Loucy (cell line): ENCODE measurements around the gene NOL4L.

Experiments
- H2AFZ ChIP-seq: fragments of 200-600 bp; sonication (generic); 2 replicates; pipeline ENCODE4 v1.6.0; 2016; ENCODE audit warnings: antibody characterized with exemption, mild to moderate bottlenecking, low read length, moderate library complexity
- H3F3A ChIP-seq: fragments of 200-600 bp; 2 replicates; pipeline ENCODE4 v1.6.0; 2016; ENCODE audit warnings: antibody characterized with exemption, low read depth, mild to moderate bottlenecking
- H3K27me3 ChIP-seq: fragments of 200-600 bp; sonication (generic); 2 replicates; pipeline ENCODE4 v1.6.1; 2014; ENCODE audit warnings: low read length, mild to moderate bottlenecking; ENCODE audit not compliant: insufficient read depth, poor library complexity, severe bottlenecking
- H3K36me3 ChIP-seq: fragments of 200-600 bp; sonication (generic); 2 replicates; pipeline ENCODE4 v1.6.1; 2016; ENCODE audit warnings: low read length; ENCODE audit not compliant: insufficient read depth
- H3K4me1 ChIP-seq: fragments of 200-600 bp; sonication (generic); 2 replicates; pipeline ENCODE4 v1.5.1; 2014; ENCODE audit warnings: low read length, mild to moderate bottlenecking; ENCODE audit not compliant: insufficient read depth, poor library complexity, severe bottlenecking
- H3K4me2 ChIP-seq: fragments of 200-600 bp; sonication (generic); 2 replicates; pipeline ENCODE4 v1.6.0; 2014; ENCODE audit warnings: antibody characterized with exemption, low read length, low read depth, mild to moderate bottlenecking; ENCODE audit not compliant: poor library complexity, severe bottlenecking
- H3K4me3 ChIP-seq: fragments of 200-600 bp; sonication (generic); 2 replicates; pipeline ENCODE4 v1.5.1; 2014; ENCODE audit warnings: low read length, mild to moderate bottlenecking, mixed read lengths; ENCODE audit not compliant: poor library complexity, severe bottlenecking
- H3K79me2 ChIP-seq: fragments of 200-600 bp; sonication (generic); 2 replicates; pipeline ENCODE4 v1.6.1; 2014; ENCODE audit warnings: low read length; ENCODE audit not compliant: insufficient read depth
- H3K9ac ChIP-seq: fragments of 200-600 bp; sonication (generic); 2 replicates; pipeline ENCODE4 v1.6.0; 2014; ENCODE audit warnings: mild to moderate bottlenecking, low read depth, low read length, moderate library complexity; ENCODE audit not compliant: poor library complexity, severe bottlenecking
- H3K9me2 ChIP-seq: fragments of 200-600 bp; sonication (generic); replicated peaks from 2 replicates; pipeline ENCODE4 v1.6.1; 2016; ENCODE audit warnings: low read depth, low read length, mixed read lengths
- H3K9me3 ChIP-seq: fragments of 200-600 bp; sonication (generic); 2 replicates; pipeline ENCODE4 v1.6.1; 2014; ENCODE audit warnings: mild to moderate bottlenecking, antibody characterized with exemption, low read length, low read depth; ENCODE audit not compliant: insufficient read depth
- H4K20me1 ChIP-seq: fragments of 200-600 bp; sonication (generic); 2 replicates; pipeline ENCODE4 v1.6.0; 2014; ENCODE audit warnings: antibody characterized with exemption, low read length, mild to moderate bottlenecking; ENCODE audit not compliant: insufficient read depth, poor library complexity, severe bottlenecking
- CTCF ChIP-seq: fragments of 200-600 bp; sonication (generic); conservative IDR thresholded peaks from 2 replicates; pipeline ENCODE4 v1.5.1; 2014; ENCODE audit warnings: mild to moderate bottlenecking, antibody characterized with exemption, low read length
- EZH2phosphoT487 ChIP-seq: fragments of 200-600 bp; IDR thresholded peaks from 2 replicates; pipeline ENCODE4 v1.6.1; 2018; ENCODE audit warnings: antibody characterized with exemption, mild to moderate bottlenecking, moderate library complexity, borderline replicate concordance

NOL4L gene

GRCh38 chr20:32551693-32552092 is 33.4 kb downstream of the NOL4L start:
- H2AFZ ChIP-seq, result no peak overlapping the region
- no peaks in the 10 kb centered on the region for H3K27me3 ChIP-seq
- H3K9me3 ChIP-seq, result no peaks in the 10 kb centered on the region
- peaks cover 91% of the 10 kb centered on the region for H3K79me2 ChIP-seq
- H3K4me3 ChIP-seq, result no peak overlapping the region
- no peak overlapping the region for H3K4me2 ChIP-seq
- H3F3A ChIP-seq, result no peaks in the 10 kb centered on the region
- peaks cover 14% of the 10 kb centered on the region; the same call in 1 of the 2 replicates for H3K36me3 ChIP-seq
- H3K9me2 ChIP-seq, result no peaks in the 10 kb centered on the region
- TF ChIP-seq EZH2phosphoT487 (no peak), CTCF (no peak)
- peaks cover 41% of the 10 kb centered on the region for H3K4me1 ChIP-seq
- H4K20me1 ChIP-seq, result peaks cover 29% of the 10 kb centered on the region
- H3K9ac ChIP-seq, result no peak overlapping the region

GRCh38 chr20:32549842-32550241 is 35.3 kb downstream of the NOL4L start:
- Histone ChIP-seq H3K79me2 (peaks cover 91% of the 10 kb centered on the region), H4K20me1 (peaks cover 35% of the 10 kb centered on the region), H2AFZ (no peak overlapping the region), H3K9me3 (no peaks in the 10 kb centered on the region), H3K4me2 (no peak overlapping the region), H3K4me3 (no peak overlapping the region), H3K27me3 (no peaks in the 10 kb centered on the region), H3K4me1 (peaks cover 45% of the 10 kb centered on the region), H3K9me2 (no peaks in the 10 kb centered on the region), H3K36me3 (peaks cover 8% of the 10 kb centered on the region; the same call in 1 of the 2 replicates), H3F3A (no peaks in the 10 kb centered on the region), H3K9ac (no peak overlapping the region)
- TF ChIP-seq EZH2phosphoT487, result no peak
- TF ChIP-seq CTCF, result no peak

- H3K9ac ChIP-seq, result no peak overlapping the region
Measured at GRCh38 chr20:32547753-32548034, 37.4 kb downstream of the NOL4L start.

More at GRCh38 chr20:32547753-32548034, 37.4 kb downstream of the NOL4L start:
- Histone ChIP-seq H3K27me3 (no peaks in the 10 kb centered on the region), H3K79me2 (peaks cover 93% of the 10 kb centered on the region), H3K36me3 (peaks cover 8% of the 10 kb centered on the region; the same call in 1 of the 2 replicates), H3K4me3 (no peak overlapping the region), H3K9me3 (no peaks in the 10 kb centered on the region), H4K20me1 (peaks cover 27% of the 10 kb centered on the region), H2AFZ (no peak overlapping the region), H3K4me2 (no peak overlapping the region), H3K4me1 (peaks cover 28% of the 10 kb centered on the region), H3K9me2 (no peaks in the 10 kb centered on the region), H3F3A (no peaks in the 10 kb centered on the region)
- TF ChIP-seq CTCF (no peak), EZH2phosphoT487 (no peak)
